Mucosa of gallbladder (tissue), 1 donor: ENCODE data around the gene EFNA4. TPM values are rescaled to one million over a fixed set of nuclear protein-coding genes. Genes with fewer than 3 reads are reported as not detected.

Experiments
- DNase-seq: peaks from one replicate; pipeline ENCODE4 v3.0.0-alpha.2; 2020; ENCODE audit warnings: low spot score
- total RNA-seq: library from RNA; stranded (reverse); gene quantifications from one replicate; pipeline ENCODE4 v1.2.1, GENCODE V29; 2021
- donor health status: DM: no; HTN: no; CAD: no.

EFNA4 gene
- total RNA-seq, 1 donor from 2014 or later, result 12.8 TPM

GRCh38 chr1:155051777-155052398 is 11.7 kb upstream of the EFNA4 start:
- peak; percentile 29 for DNase-seq

DNA sequence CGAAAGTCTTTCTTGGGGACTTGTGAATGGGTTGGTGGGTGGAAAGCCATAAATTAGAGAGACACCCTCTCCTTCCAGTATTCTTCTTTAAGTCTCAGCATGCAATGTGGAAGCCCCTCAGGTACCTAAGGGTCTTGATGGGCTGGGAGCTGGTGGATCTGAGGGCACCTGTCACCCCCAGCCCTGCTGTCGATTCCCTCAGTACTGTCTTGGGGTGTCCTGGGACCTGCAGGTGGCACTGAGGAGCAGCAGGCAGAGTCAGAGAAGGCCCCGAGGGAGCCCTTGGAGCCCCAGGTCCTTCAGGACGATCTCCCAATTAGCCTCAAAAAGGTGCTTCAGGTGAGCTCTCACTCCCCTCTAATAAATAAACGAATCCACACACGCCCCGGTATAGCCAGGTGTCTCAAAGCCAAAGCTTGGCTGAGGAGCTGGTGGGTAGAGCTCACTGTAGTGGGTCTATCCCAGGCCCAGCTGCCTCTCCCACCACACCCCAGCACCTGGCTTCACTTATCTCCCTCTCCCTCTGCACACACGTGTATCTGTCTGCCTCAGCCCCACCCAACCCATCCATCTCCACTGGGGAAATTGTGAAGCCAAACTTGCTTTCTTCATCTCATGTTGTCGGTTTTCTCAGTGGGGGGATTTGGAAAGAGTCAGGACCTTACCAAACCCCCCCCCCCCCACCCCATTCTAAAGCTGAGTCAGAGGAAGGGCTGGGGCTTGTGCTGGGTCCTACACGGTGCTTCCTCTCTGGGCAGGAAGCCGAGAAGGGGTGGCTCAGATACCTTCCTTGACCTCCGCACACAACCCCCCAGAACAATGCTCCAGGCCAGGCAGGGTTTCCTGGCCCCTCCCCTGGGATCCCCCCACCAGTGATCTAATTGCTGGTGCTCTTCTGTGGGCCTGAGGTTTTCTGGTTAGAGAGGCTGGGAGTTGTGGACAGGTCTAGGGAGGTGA is 10.8 kb upstream of the EFNA4 start:
- no peak for DNase-seq

DNA sequence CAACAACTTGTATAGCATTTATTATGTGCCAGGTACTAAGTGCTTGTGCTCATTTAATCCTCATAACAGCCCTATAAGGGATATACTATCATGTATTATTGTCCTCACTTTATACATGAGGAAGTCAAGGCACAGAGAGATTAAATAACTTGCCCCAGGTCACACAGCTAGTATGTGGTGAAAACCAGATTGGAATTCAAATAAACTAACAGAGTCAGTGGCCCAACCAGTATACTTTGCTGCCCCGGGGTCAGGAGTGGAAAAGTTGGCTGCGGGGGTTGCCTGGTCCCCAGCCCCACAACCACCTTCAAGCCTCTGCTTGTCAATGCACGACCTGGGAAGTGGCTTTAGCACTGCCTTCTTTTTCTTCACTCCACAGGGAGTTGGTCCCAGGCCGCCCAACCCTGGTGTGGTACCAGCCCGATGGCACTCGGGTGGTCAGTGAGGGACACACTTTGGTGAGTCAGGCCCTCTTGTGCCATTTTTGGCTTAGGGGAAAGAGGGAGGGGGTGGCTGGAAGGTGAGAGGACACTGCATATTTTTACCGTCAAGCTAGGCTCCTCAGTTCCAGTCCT is 9.9 kb upstream of the EFNA4 start:
- no peak for DNase-seq

DNA sequence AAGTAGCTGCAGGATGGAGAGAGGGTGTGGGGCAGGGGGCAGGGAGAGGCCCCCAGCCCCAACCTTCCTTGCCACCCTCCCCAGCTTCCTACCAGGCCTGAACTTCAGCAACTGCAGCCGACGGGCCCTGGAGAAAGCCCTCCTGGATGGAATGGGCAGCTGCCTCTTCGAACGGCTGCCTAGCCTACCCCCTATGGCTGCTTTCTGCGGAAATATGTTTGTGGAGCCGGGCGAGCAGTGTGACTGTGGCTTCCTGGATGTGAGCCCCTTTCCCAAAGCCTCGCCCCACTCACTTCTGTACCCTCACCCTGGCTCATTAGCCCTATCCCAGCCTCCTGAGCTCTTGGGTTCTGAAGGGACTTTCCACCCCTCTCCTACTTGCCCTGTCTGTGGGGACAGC is 6.4 kb upstream of the EFNA4 start:
- DNase-seq, result no peak

- DNase-seq, result no peak
These were observed 5.7 kb upstream of the EFNA4 start for GRCh38 chr1:155057788-155058211.

DNA sequence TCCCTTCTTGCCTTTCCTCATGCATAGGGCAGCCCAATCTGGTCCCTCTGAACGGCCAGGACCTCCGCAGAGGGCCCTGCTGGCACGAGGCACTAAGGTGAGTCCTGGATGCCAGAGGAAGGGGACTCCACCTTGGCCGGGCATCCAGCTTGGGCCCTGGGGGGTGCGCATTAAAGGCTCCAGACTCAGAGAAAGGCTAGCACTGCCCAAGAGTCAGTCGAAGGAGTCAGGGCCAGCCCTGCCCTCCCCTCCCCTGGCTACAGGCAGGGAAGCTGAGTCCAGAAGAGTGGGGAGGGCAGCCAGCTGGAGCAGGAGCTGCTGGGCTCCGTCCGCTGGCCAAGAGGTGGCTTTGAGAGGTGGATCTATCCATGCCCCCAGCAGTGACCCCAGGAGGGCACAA is 2.8 kb upstream of the EFNA4 start:
- DNase-seq, result no peak

GRCh38 chr1:155061381-155062150 is 2.0 kb upstream of the EFNA4 start:
- peak; percentile 87 for DNase-seq

DNA sequence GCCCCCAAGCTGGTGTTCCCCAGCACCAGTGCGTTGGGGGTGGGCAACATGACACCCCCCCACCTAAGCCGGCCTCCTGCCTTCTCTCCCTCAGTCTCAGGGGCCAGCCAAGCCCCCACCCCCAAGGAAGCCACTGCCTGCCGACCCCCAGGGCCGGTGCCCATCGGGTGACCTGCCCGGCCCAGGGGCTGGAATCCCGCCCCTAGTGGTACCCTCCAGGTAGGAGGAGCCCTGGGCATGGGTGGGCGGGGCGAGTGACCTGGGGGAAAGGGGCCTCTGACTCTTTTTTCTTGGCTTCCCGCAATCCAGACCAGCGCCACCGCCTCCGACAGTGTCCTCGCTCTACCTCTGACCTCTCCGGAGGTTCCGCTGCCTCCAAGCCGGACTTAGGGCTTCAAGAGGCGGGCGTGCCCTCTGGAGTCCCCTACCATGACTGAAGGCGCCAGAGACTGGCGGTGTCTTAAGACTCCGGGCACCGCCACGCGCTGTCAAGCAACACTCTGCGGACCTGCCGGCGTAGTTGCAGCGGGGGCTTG is 1.3 kb upstream of the EFNA4 start:
- no peak for DNase-seq

- no peak for DNase-seq
These were observed 683 bp upstream of the EFNA4 start for GRCh38 chr1:155062702-155063411.

- DNase-seq, result no peak
These were observed 731 bp downstream of the EFNA4 start for GRCh38 chr1:155064111-155064831.

- no peak for DNase-seq
These were observed 1.4 kb downstream of the EFNA4 start for GRCh38 chr1:155064832-155065429.

DNA sequence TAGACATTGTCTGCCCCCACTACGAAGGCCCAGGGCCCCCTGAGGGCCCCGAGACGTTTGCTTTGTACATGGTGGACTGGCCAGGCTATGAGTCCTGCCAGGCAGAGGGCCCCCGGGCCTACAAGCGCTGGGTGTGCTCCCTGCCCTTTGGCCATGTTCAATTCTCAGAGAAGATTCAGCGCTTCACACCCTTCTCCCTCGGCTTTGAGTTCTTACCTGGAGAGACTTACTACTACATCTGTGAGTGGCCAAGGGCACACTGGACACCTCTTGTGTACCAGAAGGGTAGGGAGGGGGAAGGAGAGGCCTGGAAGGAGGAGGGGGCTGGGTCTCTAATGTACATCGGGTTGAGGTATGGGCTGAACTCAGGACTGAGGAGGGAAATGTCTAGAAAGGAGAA is 3.2 kb downstream of the EFNA4 start:
- no peak for DNase-seq

DNA sequence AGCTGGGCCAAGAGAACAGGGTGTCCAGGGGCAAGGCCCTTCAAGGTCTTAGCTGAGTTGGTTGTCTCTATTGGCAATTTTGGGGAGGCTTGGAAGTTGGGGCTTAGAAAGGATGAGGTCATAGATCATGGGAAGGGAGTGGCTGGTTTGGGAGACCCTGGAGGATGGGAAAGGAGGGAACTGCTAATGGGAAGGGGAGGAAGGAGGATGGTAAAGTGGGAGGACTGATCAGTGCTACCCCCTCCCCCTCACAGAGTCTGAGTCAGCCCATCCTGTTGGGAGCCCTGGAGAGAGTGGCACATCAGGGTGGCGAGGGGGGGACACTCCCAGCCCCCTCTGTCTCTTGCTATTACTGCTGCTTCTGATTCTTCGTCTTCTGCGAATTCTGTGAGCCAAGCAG is 5.1 kb downstream of the EFNA4 start:
- DNase-seq, result no peak

DNA sequence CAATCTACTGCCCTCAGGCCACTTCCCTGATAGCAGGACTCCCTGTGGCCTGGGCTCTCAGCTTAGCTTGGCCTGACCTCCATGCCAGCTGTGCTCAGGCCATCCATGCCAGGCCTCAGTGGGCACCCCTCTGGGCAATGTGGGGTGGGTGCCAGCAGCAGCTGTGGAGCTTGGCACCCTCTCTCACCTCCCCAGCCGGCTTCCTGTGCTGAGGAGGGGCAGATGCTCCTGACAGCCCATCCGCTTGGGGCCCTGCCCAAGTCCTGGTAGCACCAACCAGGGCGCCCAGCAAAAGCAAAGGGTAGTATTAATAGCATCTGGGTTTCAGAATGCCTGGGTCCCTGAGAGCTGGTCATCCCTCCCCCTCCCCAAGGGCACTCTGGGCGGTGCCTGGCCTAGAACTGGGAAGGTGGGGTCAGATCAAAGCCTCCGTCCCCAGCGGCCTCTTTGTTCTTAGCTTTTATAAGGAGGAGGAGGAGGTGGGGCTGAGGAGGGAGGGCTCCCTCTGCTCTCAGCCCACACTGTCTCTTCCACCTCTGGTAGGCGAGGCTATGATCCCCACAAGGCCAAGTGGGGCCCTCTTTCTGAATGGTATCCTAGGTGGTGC is 6.1 kb downstream of the EFNA4 start:
- no peak for DNase-seq

GRCh38 chr1:155070158-155070621 is 6.7 kb downstream of the EFNA4 start:
- DNase-seq, result no peak

DNA sequence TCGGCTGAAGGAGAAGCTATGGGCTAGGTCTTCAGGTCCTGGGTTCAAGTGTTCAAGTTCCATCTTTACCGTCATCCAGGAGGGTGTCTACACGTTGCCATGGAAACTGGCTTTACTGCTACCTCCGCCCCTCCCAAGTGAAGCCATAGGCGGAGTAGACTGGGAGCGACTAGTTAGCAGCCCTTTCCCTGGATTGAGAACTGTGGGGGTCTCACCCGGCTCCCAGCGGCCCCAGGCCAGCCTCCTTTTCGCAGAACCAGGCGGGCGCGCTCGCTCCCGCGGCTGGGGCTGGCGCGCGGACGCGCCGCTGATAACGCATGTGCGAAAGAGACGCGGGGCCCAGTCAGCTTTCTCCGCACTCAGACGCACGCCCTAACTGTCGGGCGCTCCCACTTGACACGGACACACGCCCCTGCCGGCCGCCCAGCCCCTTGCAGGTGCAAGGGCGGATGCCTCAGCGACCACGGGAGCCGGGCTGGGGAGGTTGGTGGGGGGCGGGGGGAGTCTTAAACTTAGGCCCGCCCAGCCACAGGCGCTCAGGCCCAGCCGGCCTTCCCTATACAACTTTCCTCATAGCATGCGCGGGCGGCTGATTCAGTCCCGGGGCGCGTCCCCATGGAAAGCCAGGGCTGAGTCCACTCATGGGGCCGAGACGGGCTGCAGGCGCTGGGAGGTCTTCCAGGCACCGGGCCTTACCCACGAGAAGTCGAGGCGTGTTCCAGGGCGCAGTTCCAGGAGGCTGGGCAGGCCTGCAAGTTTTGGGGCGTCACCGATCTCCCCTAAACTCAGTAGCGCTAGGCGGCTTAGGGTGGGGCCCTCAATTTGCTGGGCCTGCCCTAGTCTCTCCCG is 7.4 kb downstream of the EFNA4 start:
- peak; percentile 64 for DNase-seq

- DNase-seq, result no peak
These were observed 8.2 kb downstream of the EFNA4 start for GRCh38 chr1:155071701-155072100.

GRCh38 chr1:155072531-155073289 is 9.2 kb downstream of the EFNA4 start:
- DNase-seq, result no peak
